ENCODE data around the gene FAM131A. TPM values are rescaled to one million over a fixed set of nuclear protein-coding genes. Genes with fewer than 3 reads are reported as not detected.

FAM131A gene
- total RNA-seq, 1 donor from 2014 or later = 33.4 TPM

- peak; percentile 76 for ATAC-seq
- DNase-seq (ENCODE audit: missing footprints) = peak; percentile 93
- intact Hi-C loops (cut with DNase I) = loop anchor here (1.0 kb wide), 1 partner anchor 16 kb away; the partner anchor contains the start of gene PSMD2
These were observed 22.5 kb upstream of the FAM131A start for GRCh38 chr3:184314700-184315542.

- intact Hi-C loops (cut with DNase I) = no loop called here
- DNase-seq (ENCODE audit: missing footprints) (no peak), ATAC-seq (no peak)
These were observed 21.9 kb upstream of the FAM131A start for GRCh38 chr3:184315543-184315867.

GRCh38 chr3:184315871-184316661 is 21.3 kb upstream of the FAM131A start:
- no peak for DNase-seq (ENCODE audit: missing footprints)
- ATAC-seq = no peak
- intact Hi-C loops (cut with DNase I) = no loop called here

- ATAC-seq (no peak), DNase-seq (ENCODE audit: missing footprints) (no peak)
- intact Hi-C loops (cut with DNase I) = no loop called here
These were observed 20.6 kb upstream of the FAM131A start for GRCh38 chr3:184316792-184317191.

- DNase-seq (ENCODE audit: missing footprints) (no peak), ATAC-seq (no peak)
- intact Hi-C loops (cut with DNase I) = no loop called here
These were observed 20.2 kb upstream of the FAM131A start for GRCh38 chr3:184317201-184317600.

GRCh38 chr3:184320104-184320445 is 17.3 kb upstream of the FAM131A start:
- peak; percentile 92 for ATAC-seq
- intact Hi-C loops (cut with DNase I) = loop anchor here (2.0 kb wide), 1 partner anchor 15 kb away; no protein-coding TSS in a partner anchor
- peak; percentile 98 for DNase-seq (ENCODE audit: missing footprints)

GRCh38 chr3:184321666-184322065 is 15.7 kb upstream of the FAM131A start:
- intact Hi-C loops (cut with DNase I) = loop anchor here (2.0 kb wide), 1 partner anchor 13 kb away; no protein-coding TSS in a partner anchor

GRCh38 chr3:184322731-184323487 is 14.5 kb upstream of the FAM131A start:
- no peak for DNase-seq (ENCODE audit: missing footprints)
- intact Hi-C loops (cut with DNase I) = no loop called here
- ATAC-seq = no peak

More at GRCh38 chr3:184321666-184322065, 15.7 kb upstream of the FAM131A start:
- ATAC-seq (no peak), DNase-seq (ENCODE audit: missing footprints) (no peak)

GRCh38 chr3:184323696-184324095 is 13.7 kb upstream of the FAM131A start:
- no peak for ATAC-seq
- no peak for DNase-seq (ENCODE audit: missing footprints)
- intact Hi-C loops (cut with DNase I) = no loop called here

GRCh38 chr3:184325269-184325668 is 12.1 kb upstream of the FAM131A start:
- ATAC-seq (no peak), DNase-seq (ENCODE audit: missing footprints) (no peak)
- intact Hi-C loops (cut with DNase I) = no loop called here

GRCh38 chr3:184325715-184326369 is 11.6 kb upstream of the FAM131A start:
- DNase-seq (ENCODE audit: missing footprints) (no peak), ATAC-seq (no peak)
- intact Hi-C loops (cut with DNase I) = no loop called here

- DNase-seq (ENCODE audit: missing footprints) (no peak), ATAC-seq (no peak)
- intact Hi-C loops (cut with DNase I) = no loop called here
These were observed 10.2 kb upstream of the FAM131A start for GRCh38 chr3:184327171-184327570.

- ATAC-seq = no peak
- DNase-seq (ENCODE audit: missing footprints) = no peak
- intact Hi-C loops (cut with DNase I) = no loop called here
These were observed 8.9 kb upstream of the FAM131A start for GRCh38 chr3:184328516-184328915.

GRCh38 chr3:184332370-184333090 is 4.9 kb upstream of the FAM131A start:
- DNase-seq (ENCODE audit: missing footprints) (peak; percentile 27), ATAC-seq (no peak)
- intact Hi-C loops (cut with DNase I) = loop anchor here (10.0 kb wide), 1 partner anchor 318 kb away; the partner anchor contains the start of gene ABCC5

GRCh38 chr3:184333190-184333589 is 4.2 kb upstream of the FAM131A start:
- intact Hi-C loops (cut with DNase I) = loop anchor here (10.0 kb wide), 1 partner anchor 318 kb away; the partner anchor contains the start of gene ABCC5
- ATAC-seq = no peak
- peak; percentile 13 for DNase-seq (ENCODE audit: missing footprints)

- ATAC-seq (no peak), DNase-seq (ENCODE audit: missing footprints) (peak; percentile 15)
- intact Hi-C loops (cut with DNase I) = loop anchor here (2.0 to 10.0 kb wide), 2 partner anchors 13 to 319 kb away; partner anchors contain the start of gene ABCC5
These were observed 3.7 kb upstream of the FAM131A start for GRCh38 chr3:184333700-184334099.

GRCh38 chr3:184334470-184335158 is 2.8 kb upstream of the FAM131A start:
- intact Hi-C loops (cut with DNase I) = loop anchor here (2.0 to 10.0 kb wide), 2 partner anchors 14 to 320 kb away; partner anchors contain the start of gene ABCC5
- ATAC-seq = no peak
- peak; percentile 33 for DNase-seq (ENCODE audit: missing footprints)

All from Right ventricle myocardium inferior (tissue), 1 donor.